K562 (cell line): Measurements from ENCODE around the gene UNC5C. TPM values are rescaled to one million over a fixed set of nuclear protein-coding genes. Genes with fewer than 3 reads are reported as not detected.

ENCODE experiments used
- ATAC-seq: fragments of 200-7000 bp; cut with Tn5 transposase; 3 replicates; pipeline ENCODE4 v1.9.1; 2020; ENCODE audit warnings: moderate library complexity
- BruUV-seq: library from RNA; stranded (reverse); fragments of 400-500 nt; replicated peaks from 2 replicates; lab custom pipeline; 2021; lab: Mats Ljungman, UMichigan
- CTCF ChIA-PET: fragments of 300-600 bp; formaldehyde crosslinking; extraction: SDS; loops from one replicate; lab custom pipeline; 2021; ENCODE audit warnings: low intra/inter-chr PET ratio; lab: Yijun Ruan, JAX
- POLR2A ChIA-PET: fragments of 300-600, 350-650 bp; sonication (Branson Sonifier 250); formaldehyde crosslinking; extraction: SDS; loops from one replicate; lab custom pipeline; 2021; ENCODE audit warnings: antibody characterized with exemption, inconsistent platforms; lab: Yijun Ruan, JAX
- DNase-seq, 4 experiments: peaks; one replicate each; pipeline versions ENCODE4 v3.0.0 to v3.0.0-alpha.2; 2011 to 2018; ENCODE audit warnings: low spot score in 3 of 4, mixed read lengths in 3 of 4; ENCODE audit errors: extremely low read depth in 1 of 4
- FAIRE-seq: peaks from 2 replicates; lab custom pipeline; 2011; peaks lifted over from hg19 to GRCh38; lab: Jason Lieb, UNC
- H2AFZ ChIP-seq: 2 replicates; pipeline ENCODE4 v1.6.0; 2011; ENCODE audit warnings: low read depth, low read length, control low read depth, inconsistent platforms
- H3K27ac ChIP-seq: fragments of 200-600 bp; 3 replicates; pipeline ENCODE4 v1.8.0; 2011; ENCODE audit warnings: low read depth, mild to moderate bottlenecking, control low read depth, inconsistent platforms, low read length, moderate library complexity, mixed read lengths; ENCODE audit errors: extremely low read depth
- H3K27me3 ChIP-seq, 2 experiments: fragments of 300-600 bp in 1 of 2; 2 replicates in 1 of 2; 3 replicates in 1 of 2; pipeline versions ENCODE4 v1.6.0 to v1.8.0; 2011; ENCODE audit warnings: inconsistent platforms in 2 of 2, low read length in 2 of 2, mild to moderate bottlenecking in 1 of 2, mixed read lengths in 1 of 2, moderate library complexity in 1 of 2; ENCODE audit not compliant: control insufficient read depth in 2 of 2, insufficient read depth in 2 of 2
- H3K36me3 ChIP-seq: fragments of 300-600 bp; 3 replicates; pipeline ENCODE4 v1.8.0; 2011; ENCODE audit warnings: mild to moderate bottlenecking, low read length, inconsistent platforms; ENCODE audit not compliant: control insufficient read depth, insufficient read depth
- H3K4me1 ChIP-seq, 2 experiments: fragments of 200-600 bp in 1 of 2; replicated peaks in 1 of 2; 2 replicates in 1 of 2; 3 replicates in 1 of 2; pipeline versions ENCODE4 v1.5.1 to v1.8.0; 2011; ENCODE audit warnings: inconsistent platforms in 2 of 2, low read length in 2 of 2, mild to moderate bottlenecking in 1 of 2, mixed read lengths in 1 of 2, moderate library complexity in 1 of 2; ENCODE audit not compliant: control insufficient read depth in 2 of 2, insufficient read depth in 2 of 2
- H3K4me2 ChIP-seq: 2 replicates; pipeline ENCODE4 v1.6.1; 2011; ENCODE audit warnings: low read length, control low read depth, inconsistent platforms, mixed read lengths; ENCODE audit not compliant: insufficient read depth
- H3K4me3 ChIP-seq: fragments of 200-600 bp; sonication (generic), shearing (Covaris generic); 2 replicates; pipeline ENCODE4 v1.5.1; 2016; ENCODE audit warnings: control low read depth, inconsistent platforms
- H3K79me2 ChIP-seq: fragments of 200-600 bp; 3 replicates; pipeline ENCODE4 v1.8.0; 2011; ENCODE audit warnings: low read length, inconsistent platforms; ENCODE audit not compliant: control insufficient read depth, insufficient read depth
- H3K9ac ChIP-seq, 2 experiments: 2 replicates each; pipeline versions ENCODE4 v1.6.0 to v1.6.1; 2011; ENCODE audit warnings: low read depth in 2 of 2, low read length in 2 of 2, control low read depth in 1 of 2, inconsistent platforms in 1 of 2, mild to moderate bottlenecking in 1 of 2, mixed read lengths in 1 of 2; ENCODE audit not compliant: insufficient read depth in 1 of 2
- H3K9me1 ChIP-seq: one replicate; pipeline ENCODE4 v1.6.0; 2011; ENCODE audit warnings: inconsistent platforms, mild to moderate bottlenecking, low read length, moderate library complexity; ENCODE audit not compliant: control insufficient read depth, insufficient read depth
- H3K9me3 ChIP-seq: replicated peaks from 2 replicates; pipeline ENCODE4 v1.5.1; 2011; ENCODE audit warnings: low read depth, low read length, inconsistent platforms; ENCODE audit not compliant: control insufficient read depth, insufficient read depth
- H4K20me1 ChIP-seq: replicated peaks from 2 replicates; pipeline ENCODE4 v1.6.1; 2011; ENCODE audit warnings: low read length, inconsistent platforms, mixed read lengths; ENCODE audit not compliant: control insufficient read depth, insufficient read depth
- GABPA ChIP-seq: fragments of 200-800 bp; sonication (Bioruptor generic); conservative IDR thresholded peaks from 2 replicates; pipeline ENCODE4 v1.6.1; 2016; ENCODE audit warnings: low read depth, missing genetic modification characterization, missing compliant biosample characterization
- NFE2L1 ChIP-seq: fragments of 450-650 bp; IDR thresholded peaks from 2 replicates; pipeline ENCODE4 v1.6.1; 2016; ENCODE audit warnings: missing genetic modification characterization, low read depth, mild to moderate bottlenecking, missing compliant biosample characterization, moderate library complexity, borderline replicate concordance
- NR4A1 ChIP-seq, 2 experiments: fragments of 250-450 bp in 1 of 2; fragments of 450-650 bp in 1 of 2; sonication (Bioruptor Pico) in 1 of 2; IDR thresholded peaks; 2 replicates each; pipeline versions ENCODE4 v1.4.0 to v1.6.1; 2016 to 2020; ENCODE audit warnings: mild to moderate bottlenecking in 2 of 2, missing compliant biosample characterization in 1 of 2, missing genetic modification characterization in 1 of 2, moderate library complexity in 1 of 2
- RFX1 ChIP-seq: fragments of 450-650 bp; IDR thresholded peaks from 2 replicates; pipeline ENCODE4 v1.6.1; 2016; ENCODE audit warnings: mild to moderate bottlenecking, moderate library complexity
- TAF1 ChIP-seq: IDR thresholded peaks from 2 replicates; pipeline ENCODE4 v1.6.1; 2011; ENCODE audit warnings: mild to moderate bottlenecking, low read length, moderate library complexity; ENCODE audit not compliant: insufficient read depth, control insufficient read depth, severe bottlenecking; ENCODE audit errors: extremely low read depth
- WGBS: fragments of 100-300 bp; shearing (Covaris generic); methylation state at CpG from one replicate; pipeline ENCODE4 v1.1.6; 2016; ENCODE audit warnings: low coverage, mixed read lengths; ENCODE audit not compliant: insufficient coverage; ENCODE audit errors: missing lambda C conversion rate; 5-methylcytosine and 5-hydroxymethylcytosine counted together
- in situ Hi-C: fragments of 300-500 bp; cut with MboI; formaldehyde crosslinking; loops from 4 replicates; pipeline ENCODE4 v1.15.0; 2018; ENCODE audit warnings: inconsistent platforms, mixed read lengths
- intact Hi-C: fragments of 100-400 bp; cut with micrococcal nuclease; formaldehyde crosslinking; loops from 2 replicates; pipeline ENCODE4 v1.14.2; 2022
- polyA plus RNA-seq, 8 experiments: library from polyadenylated mRNA; depleted of rRNA in 4 of 8; stranded (reverse) in 5 of 8; unstranded in 3 of 8; fragments of >200 nt; fragmentation: Nextera tagmentation in 2 of 8; fragmentation: Illumina TruSeq in 1 of 8; extraction: Ambion mirVana in 2 of 8; extraction: Trizol in 1 of 8; gene quantifications; 2 replicates each; pipeline versions ENCODE4 v1.2.1 to v1.2.3, GENCODE V29; 2011 to 2014; ENCODE audit warnings: inconsistent platforms in 1 of 8, missing spikeins in 1 of 8
- total RNA-seq, 7 experiments: library from RNA; depleted of rRNA in 6 of 7; stranded (reverse); fragments of >200 nt in 6 of 7; fragmentation: Illumina TruSeq in 2 of 7; extraction: Trizol in 2 of 7; gene quantifications; 2 replicates each; pipeline versions ENCODE4 v1.2.1 to v1.2.3, GENCODE V29; 2011 to 2021; ENCODE audit warnings: low replicate concordance in 1 of 7
- TF ChIP-seq, protein P1 (sequence below): fragments of 250-450 bp; sonication (Bioruptor Pico); IDR thresholded peaks from 2 replicates; pipeline ENCODE4 v1.5.1; 2021; ENCODE audit warnings: mild to moderate bottlenecking
- TF ChIP-seq, protein P2 (sequence below), 3 experiments: IDR thresholded peaks in 2 of 3; conservative IDR thresholded peaks in 1 of 3; 2 replicates each; pipeline ENCODE4 v1.5.1; 2011 to 2012; ENCODE audit warnings: low read length in 3 of 3, mild to moderate bottlenecking in 3 of 3, control low read depth in 2 of 3, improper control_type of control experiment in 1 of 3, inconsistent platforms in 1 of 3, low read depth in 1 of 3, mixed read lengths in 1 of 3, moderate library complexity in 1 of 3; ENCODE audit not compliant: insufficient read depth in 2 of 3

The UNC5C gene
- total and polyA plus RNA-seq, 9 of the 15 experiments (the other 6 are each of a cell fraction or from before 2014, with no cell fraction given), result under 0.01 to 0.10 (median 0.03) TPM; not detected in 1

DNA sequence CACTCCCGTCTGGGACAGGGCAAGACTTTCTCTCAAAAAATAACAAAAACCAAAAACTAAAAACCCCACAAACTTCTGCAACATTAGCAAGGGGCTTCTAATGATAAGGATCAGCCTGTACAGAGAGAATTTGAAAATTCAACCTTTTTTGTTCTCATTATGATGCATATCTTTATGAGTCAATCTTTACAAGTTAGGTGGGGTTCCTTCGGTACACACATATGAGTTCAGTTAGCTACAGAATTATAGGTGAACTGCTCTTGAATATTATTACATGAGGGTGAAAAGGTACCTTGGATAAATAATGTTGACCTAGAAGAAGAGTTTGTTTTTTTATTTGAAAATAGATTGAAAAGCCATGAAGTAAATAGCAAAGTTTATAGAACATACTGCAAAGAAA is 252.7 kb downstream of the UNC5C start:
- intact Hi-C loops (no loop called here), in situ Hi-C loops (no loop called here)
- BruUV-seq, result no TSS peak

More for the DNA sequence above, 252.7 kb downstream of the UNC5C start:
- 55% methylated on average over 2 of the region's 2 CpGs for WGBS
- ATAC-seq, result no peak
- H4K20me1 ChIP-seq, result no peaks in the 10 kb centered on the region
- no peaks in the 10 kb centered on the region for H3K9me3 ChIP-seq
- no peak overlapping the region for H3K27ac ChIP-seq
- TF ChIP-seq, protein P1, sequence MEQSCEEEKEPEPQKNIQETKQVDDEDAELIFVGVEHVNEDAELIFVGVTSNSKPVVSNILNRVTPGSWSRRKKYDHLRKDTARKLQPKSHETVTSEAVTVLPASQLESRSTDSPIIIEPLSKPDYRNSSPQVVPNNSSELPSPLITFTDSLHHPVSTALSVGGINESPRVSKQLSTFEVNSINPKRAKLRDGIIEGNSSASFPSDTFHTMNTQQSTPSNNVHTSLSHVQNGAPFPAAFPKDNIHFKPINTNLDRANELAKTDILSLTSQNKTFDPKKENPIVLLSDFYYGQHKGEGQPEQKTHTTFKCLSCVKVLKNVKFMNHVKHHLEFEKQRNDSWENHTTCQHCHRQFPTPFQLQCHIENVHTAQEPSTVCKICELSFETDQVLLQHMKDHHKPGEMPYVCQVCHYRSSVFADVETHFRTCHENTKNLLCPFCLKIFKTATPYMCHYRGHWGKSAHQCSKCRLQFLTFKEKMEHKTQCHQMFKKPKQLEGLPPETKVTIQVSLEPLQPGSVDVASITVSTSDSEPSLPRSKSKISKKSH (CRISPR knock-in tag), result no peak
- TF ChIP-seq TAF1 (no peak), NR4A1 (CRISPR knock-in tag; IDR thresholded peaks at IDR 0.05) (no peak), NR4A1 (tag; IDR thresholded peaks at IDR 0.05) (no peak), RFX1 (no peak), NFE2L1 (tag) (no peak), GABPA (no peak)
- TF ChIP-seq, protein P2, sequence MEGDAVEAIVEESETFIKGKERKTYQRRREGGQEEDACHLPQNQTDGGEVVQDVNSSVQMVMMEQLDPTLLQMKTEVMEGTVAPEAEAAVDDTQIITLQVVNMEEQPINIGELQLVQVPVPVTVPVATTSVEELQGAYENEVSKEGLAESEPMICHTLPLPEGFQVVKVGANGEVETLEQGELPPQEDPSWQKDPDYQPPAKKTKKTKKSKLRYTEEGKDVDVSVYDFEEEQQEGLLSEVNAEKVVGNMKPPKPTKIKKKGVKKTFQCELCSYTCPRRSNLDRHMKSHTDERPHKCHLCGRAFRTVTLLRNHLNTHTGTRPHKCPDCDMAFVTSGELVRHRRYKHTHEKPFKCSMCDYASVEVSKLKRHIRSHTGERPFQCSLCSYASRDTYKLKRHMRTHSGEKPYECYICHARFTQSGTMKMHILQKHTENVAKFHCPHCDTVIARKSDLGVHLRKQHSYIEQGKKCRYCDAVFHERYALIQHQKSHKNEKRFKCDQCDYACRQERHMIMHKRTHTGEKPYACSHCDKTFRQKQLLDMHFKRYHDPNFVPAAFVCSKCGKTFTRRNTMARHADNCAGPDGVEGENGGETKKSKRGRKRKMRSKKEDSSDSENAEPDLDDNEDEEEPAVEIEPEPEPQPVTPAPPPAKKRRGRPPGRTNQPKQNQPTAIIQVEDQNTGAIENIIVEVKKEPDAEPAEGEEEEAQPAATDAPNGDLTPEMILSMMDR (IDR thresholded peaks at IDR 0.05 in 2 of 3, conservative IDR thresholded peaks at IDR 0.05 in 1 of 3; ENCODE audit: insufficient read depth in 2 of 3, low read depth in 1 of 3, low read length in 3 of 3), result no peak
- POLR2A ChIA-PET, result no interaction called here
- FAIRE-seq, result no peak
- no peaks in the 10 kb centered on the region for H3K27me3 ChIP-seq
- H3K4me3 ChIP-seq, result no peak overlapping the region
- H2AFZ ChIP-seq, result no peak overlapping the region
- H3K9ac ChIP-seq, result no peak overlapping the region
- CTCF ChIA-PET, result no interaction called here
- DNase-seq, result no peak
- H3K36me3 ChIP-seq, result no peaks in the 10 kb centered on the region
- 0 out of 5 replicates have a peak, but pooled peaks cover 0 to 1% of the 10 kb centered on the region in 2 experiments for H3K4me1 ChIP-seq
- no peaks in the 10 kb centered on the region for H3K9me1 ChIP-seq
- H3K79me2 ChIP-seq, result no peaks in the 10 kb centered on the region
- H3K4me2 ChIP-seq, result no peak overlapping the region
